GM18520 (cell line): ENCODE results near the gene GFAP.

Experiments used
- ATAC-seq: cut with Tn5 transposase; IDR thresholded peaks from one replicate; pipeline ENCODE4 v1.9.1; 2021; ENCODE audit not compliant: unreplicated experiment

GFAP gene

DNA sequence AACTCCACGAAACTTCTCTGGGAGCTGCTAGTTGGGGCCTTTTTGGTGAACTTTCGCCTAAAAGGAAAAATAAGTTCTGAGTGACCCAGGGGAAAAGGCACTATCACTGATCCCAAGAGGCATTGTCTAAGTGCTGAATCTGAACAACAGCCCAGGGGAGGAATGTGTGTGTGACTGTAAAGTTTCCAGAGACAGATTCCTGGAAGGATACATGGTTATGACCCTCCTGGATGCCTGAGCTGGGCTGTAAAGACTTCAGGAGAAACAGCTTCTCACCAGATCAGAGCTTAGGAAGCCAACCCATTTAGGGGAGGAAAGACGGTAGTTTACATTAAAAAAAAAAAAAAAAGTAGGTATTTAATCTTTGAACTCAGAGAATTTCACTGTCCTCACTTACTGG, 47.5 kb downstream of the GFAP start:
- ATAC-seq: no peak

DNA sequence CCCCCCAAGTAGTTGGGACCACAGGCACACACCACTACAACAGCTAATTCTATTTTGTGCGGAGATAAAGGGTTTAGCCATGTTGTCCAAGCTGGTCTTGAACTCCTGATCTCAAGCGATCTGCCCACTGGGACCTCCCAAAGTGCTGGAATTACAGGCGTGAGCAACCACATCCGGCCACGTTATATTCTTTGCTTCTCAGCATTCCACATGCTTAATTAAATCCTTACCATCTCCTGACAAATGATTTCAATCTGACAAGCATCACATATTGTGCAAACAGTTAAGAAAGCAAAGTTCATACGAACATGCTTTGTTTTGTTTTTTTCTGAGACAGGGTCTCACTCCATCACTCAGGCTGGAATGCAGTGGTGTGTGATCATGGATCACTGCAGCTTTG, 49.4 kb downstream of the GFAP start:
- ATAC-seq: no peak

DNA sequence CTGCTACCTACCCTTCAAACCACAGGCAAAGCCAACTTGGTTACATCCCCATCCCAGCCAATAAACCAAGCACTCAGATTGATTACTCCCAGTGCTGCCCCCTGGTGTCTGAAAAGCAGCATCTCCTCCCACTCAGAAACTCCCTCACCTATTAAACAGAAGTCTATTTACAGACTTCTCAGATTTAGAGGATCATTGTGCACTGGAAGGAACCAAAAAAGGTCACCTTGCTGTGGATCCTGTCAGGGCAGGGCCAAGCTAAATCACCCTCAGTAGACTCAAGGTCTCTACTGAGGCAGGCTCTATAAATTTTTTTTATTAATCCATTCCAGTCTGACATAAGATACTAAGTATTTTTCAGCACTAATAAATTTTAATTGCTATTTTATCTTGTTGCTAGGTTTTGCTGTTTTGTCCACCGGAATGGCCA, 50.1 kb downstream of the GFAP start:
- ATAC-seq: no peak

DNA sequence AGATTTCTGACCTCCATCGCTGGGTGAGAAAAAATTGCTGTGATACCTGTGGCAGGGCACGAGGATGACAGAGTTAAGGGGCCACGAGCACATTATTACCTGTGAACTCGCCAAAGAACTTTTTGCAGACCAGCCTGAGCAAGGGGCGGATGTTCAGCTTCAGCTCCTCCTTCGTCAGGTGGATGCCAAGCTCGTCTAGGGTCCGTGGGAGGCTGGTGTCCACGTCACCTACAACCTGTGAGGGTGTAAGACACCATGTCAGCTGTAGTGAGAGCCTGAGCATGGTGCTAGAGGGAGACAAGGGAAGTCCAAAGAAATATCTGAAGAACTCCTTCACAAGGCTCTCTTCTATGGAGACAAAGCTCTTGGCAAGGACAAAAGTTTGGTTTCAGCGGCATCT, 50.5 kb downstream of the GFAP start:
- ATAC-seq: no peak

DNA sequence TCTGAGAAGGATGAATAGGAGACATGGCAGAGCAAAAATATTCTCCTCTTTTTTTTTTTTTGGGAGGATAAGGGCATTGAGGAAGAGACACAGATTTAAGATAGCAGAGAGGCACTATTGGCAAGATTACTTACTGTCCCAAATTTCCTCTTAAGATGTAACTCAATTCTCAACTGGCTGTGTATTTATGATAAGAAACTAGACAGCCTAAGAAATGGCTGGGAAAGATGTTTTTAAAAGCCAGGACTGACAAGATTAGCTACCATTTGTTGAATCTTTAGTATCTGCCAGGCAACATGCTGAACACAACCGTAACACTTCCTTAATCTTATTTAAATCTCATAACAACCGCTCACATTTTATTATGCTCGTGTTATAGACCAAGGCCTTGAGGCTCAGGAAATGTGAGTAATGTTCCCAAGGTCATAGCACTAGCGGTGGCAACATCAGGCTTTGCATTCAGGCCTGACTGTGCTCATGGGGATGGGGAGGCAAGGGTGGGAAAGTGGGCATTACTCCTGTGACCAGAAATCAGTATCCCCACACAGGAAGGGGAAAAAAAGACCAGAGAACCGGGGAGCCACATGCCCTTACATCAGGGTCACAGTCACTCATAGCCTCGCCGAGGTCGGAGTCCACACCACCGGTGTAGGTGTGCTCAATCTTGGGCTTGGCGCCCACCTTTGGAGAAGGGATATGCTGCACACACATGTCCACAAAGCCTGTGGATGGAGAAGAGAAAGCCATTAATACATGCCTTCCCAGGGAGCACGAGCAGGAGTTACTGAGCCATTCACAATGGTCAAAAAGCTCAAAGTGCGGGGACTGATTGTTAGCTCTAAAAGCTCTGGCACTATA, 52.0 kb downstream of the GFAP start:
- ATAC-seq: no peak

DNA sequence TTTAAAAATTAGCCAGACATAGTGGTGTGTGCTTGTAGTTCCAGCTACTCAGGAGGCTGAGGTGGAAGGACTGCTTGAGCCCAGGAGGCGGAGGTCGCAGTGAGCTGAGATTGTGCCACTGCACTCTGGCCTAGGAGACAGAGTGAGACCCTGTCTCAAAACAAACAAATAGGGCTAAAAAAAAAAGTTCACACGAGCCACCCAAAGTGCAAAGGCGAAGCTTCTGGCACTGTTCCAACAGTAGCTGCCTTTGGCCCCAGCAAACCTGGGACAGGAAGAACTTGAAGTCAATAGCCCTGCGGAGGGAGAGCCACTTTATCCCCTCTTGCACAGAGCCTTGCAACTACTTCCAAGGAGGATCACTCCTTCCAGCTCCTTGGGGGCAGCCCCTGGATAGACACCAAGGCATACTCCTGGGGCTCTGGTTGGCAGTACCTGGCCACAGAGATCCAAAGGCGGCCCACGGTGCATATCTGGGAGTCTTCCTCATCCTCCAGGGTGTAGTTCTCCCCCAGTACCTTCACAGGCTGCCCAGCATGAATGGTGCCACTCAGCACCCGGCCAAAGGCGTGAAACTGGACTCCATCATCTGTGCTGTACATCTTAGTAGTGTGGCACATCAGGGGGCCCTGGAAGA, 52.9 kb downstream of the GFAP start:
- ATAC-seq: no peak

DNA sequence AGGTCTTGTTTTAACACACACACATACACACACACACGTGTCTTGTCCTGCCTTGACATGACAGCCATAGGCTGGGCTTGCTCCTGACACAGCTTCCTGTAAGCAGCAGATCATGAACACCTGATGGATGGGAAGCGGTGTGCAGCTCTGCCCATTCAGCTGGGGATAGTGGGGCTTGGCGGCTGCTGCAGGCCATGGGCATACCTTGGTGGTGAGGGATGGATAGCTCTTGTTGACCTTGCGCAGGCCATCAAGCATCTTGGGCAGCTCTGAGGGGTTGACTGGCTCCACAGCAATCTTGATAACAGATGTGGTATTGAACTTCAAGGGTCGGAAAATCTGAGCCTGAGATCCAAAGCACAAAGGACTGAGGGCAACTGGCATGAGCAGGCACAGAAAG, 55.6 kb downstream of the GFAP start:
- no peak for ATAC-seq

DNA sequence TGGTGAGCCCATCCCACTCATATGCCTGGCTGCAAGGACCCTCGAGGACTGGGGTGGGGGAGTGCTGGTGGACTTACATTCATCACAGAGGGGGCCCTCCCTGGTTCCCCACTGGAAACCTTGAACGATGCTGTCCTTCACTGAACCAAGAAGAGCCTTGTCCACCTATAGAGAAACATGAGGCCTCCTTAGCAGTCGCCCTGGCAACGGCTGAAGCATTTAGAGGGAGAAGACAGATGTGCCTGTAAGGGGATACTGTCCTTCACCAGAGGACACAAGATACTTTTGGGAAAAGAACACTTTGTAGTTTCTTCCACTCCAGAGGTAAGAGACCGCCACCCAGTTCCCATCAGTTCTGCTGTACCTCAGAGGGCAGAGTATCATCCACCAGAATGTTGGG, 61.1 kb downstream of the GFAP start:
- ATAC-seq: no peak
